Mucosa of descending colon (tissue), 3 donors: ENCODE results near the gene RPS6KA4. TPM values are rescaled to one million over a fixed set of nuclear protein-coding genes. Genes with fewer than 3 reads are reported as not detected.
"Not testable (repeated sequence)": the region's sequence is repeated elsewhere in the genome, so short reads cannot be mapped to it uniquely, and the experiment has no call there.

ENCODE experiments used
- ATAC-seq: fragments of 200-7000 bp; cut with Tn5 transposase; one replicate; pipeline ENCODE4 v1.9.1; 2020; ENCODE audit warnings: mild to moderate bottlenecking, moderate library complexity
- DNase-seq, 3 donors: peaks; one replicate each; pipeline ENCODE4 v3.0.0-alpha.2; 2020
- H3K36me3 ChIP-seq: fragments of 200-600 bp; one replicate; pipeline ENCODE4 v1.8.0; 2021; ENCODE audit warnings: low read depth, mild to moderate bottlenecking
- H3K4me1 ChIP-seq: fragments of 200-600 bp; one replicate; pipeline ENCODE4 v1.8.0; 2021; ENCODE audit warnings: low read depth, mild to moderate bottlenecking
- H3K4me3 ChIP-seq: fragments of 200-600 bp; one replicate; pipeline ENCODE4 v1.8.0; 2021; ENCODE audit warnings: mild to moderate bottlenecking
- H3K9me3 ChIP-seq: fragments of 200-600 bp; one replicate; pipeline ENCODE4 v1.8.0; 2021; ENCODE audit warnings: mild to moderate bottlenecking
- intact Hi-C, 2 donors: fragments of 100-400 bp; cut with DNase I in 1 of 2; cut with micrococcal nuclease in 1 of 2; formaldehyde crosslinking; loops; one replicate each; pipeline versions ENCODE4 v1.11.0 to v1.11.1; 2022; cut with DNase I, micrococcal nuclease
- total RNA-seq, 3 donors: library from RNA; stranded (reverse); fragmentation: NEBNext Ultra II Directional in 2 of 3; extraction: Animal tissue kit (Norgen Biotek cat#: 25700) in 2 of 3; gene quantifications; one replicate each; pipeline versions ENCODE4 v1.2.1 to v1.2.4, GENCODE V29; 2021 to 2023
- TF ChIP-seq, protein P1 (sequence below): fragments of 200-600 bp; IDR thresholded peaks from one replicate; pipeline ENCODE4 v1.8.0; 2022; ENCODE audit warnings: antibody characterized with exemption, mild to moderate bottlenecking
- donor health status: DM: no; HTN: no; CAD: no; lungs with moderate emphysema.
- donor health status: DM: no; HTN: no; CAD: no.
- donor health status: DM: no; HTN: yes; CAD: no.

Gene RPS6KA4
- total RNA-seq, 3 donors from 2014 or later = 33.6 to 39.8 (median 36.5) TPM

DNA sequence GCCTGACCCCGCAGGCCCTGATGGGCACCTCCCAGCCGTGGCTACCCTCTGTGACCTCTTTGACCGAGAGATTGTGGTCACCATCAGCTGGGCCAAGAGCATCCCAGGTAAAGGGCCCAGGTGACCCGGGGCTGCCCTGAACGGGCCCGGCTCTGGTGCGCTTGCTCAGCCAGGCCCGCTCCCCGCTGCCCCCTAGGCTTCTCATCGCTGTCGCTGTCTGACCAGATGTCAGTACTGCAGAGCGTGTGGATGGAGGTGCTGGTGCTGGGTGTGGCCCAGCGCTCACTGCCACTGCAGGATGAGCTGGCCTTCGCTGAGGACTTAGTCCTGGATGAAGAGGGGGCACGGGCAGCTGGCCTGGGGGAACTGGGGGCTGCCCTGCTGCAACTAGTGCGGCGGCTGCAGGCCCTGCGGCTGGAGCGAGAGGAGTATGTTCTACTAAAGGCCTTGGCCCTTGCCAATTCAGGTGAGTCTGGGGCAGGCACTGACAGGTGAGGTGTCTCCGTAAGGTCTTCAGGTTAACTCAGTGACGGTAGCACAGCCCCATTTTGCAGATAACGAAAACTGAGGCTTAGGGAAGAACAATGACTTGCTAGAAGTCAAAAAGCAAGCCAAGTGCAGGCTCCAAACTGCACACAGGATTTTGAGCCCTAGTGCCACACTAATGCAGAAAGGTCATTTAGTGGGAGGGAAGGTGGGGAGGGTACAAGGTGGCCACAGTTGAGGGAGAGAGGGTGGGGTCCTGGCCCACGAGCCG lies 44.0 kb upstream of the RPS6KA4 start:
- DNase-seq = peak in 1 of 3 donors; percentile 41
- peaks cover 14% of the 10 kb centered on the region for H3K4me1 ChIP-seq
- TF ChIP-seq, protein P1, sequence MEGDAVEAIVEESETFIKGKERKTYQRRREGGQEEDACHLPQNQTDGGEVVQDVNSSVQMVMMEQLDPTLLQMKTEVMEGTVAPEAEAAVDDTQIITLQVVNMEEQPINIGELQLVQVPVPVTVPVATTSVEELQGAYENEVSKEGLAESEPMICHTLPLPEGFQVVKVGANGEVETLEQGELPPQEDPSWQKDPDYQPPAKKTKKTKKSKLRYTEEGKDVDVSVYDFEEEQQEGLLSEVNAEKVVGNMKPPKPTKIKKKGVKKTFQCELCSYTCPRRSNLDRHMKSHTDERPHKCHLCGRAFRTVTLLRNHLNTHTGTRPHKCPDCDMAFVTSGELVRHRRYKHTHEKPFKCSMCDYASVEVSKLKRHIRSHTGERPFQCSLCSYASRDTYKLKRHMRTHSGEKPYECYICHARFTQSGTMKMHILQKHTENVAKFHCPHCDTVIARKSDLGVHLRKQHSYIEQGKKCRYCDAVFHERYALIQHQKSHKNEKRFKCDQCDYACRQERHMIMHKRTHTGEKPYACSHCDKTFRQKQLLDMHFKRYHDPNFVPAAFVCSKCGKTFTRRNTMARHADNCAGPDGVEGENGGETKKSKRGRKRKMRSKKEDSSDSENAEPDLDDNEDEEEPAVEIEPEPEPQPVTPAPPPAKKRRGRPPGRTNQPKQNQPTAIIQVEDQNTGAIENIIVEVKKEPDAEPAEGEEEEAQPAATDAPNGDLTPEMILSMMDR = no peak
- no peak overlapping the region for H3K4me3 ChIP-seq
- no peak for ATAC-seq
- H3K9me3 ChIP-seq = no peaks in the 10 kb centered on the region
- peaks cover 6% of the 10 kb centered on the region for H3K36me3 ChIP-seq
- intact Hi-C loops = no loop called here

- H3K9me3 ChIP-seq, H3K36me3 ChIP-seq, intact Hi-C loops, H3K4me3 ChIP-seq, ATAC-seq: not testable (repeated sequence)
- H3K4me1 ChIP-seq = peaks cover 20% of the 10 kb centered on the region
- peak in 1 of 3 donors; percentile 45 for DNase-seq
Measured at GRCh38 chr11:64315667-64316526, 43.1 kb upstream of the RPS6KA4 start.

DNA sequence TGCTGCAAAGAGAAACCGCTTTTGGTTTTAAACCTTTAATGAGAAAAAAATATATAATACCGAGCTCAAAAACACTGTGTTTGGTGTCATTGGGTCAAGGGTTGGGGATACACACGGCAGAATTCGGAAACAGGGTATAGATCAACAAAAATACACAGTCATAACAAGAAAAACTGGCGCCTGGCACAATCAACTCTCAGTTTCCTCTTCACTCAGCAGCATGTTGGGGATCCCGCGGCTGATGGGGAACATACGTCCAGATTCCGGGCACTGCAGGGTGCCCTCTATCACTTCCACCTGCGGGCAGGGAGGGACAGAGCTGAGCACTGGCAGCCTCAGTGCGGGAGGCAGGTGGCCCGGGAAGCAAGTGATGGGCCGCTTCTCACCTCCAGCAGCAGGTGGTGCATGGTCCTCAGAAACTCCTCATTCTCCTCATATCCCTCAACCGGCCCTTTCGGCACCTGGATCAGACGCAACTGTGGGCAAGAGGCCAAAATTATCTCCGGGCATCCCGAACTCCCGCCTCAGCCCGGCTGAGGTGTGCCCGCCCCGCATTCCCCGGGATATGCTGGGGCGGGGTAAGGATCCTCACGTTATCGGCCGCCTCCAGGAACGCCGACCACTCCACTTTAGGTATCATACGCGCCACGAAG lies 42.2 kb upstream of the RPS6KA4 start:
- H3K9me3 ChIP-seq = no peaks in the 10 kb centered on the region
- DNase-seq (peak; percentile 69 to 79 (median 70)), ATAC-seq (peak; percentile 14)
- H3K36me3 ChIP-seq = peaks cover 6% of the 10 kb centered on the region
- intact Hi-C loops = no loop called here
- TF ChIP-seq, protein P1 = no peak
- peaks cover 25% of the 10 kb centered on the region for H3K4me1 ChIP-seq
- peak overlapping the region; percentile 69 for H3K4me3 ChIP-seq

GRCh38 chr11:64317325-64317960 lies 41.5 kb upstream of the RPS6KA4 start, which contains the start of gene TRMT112:
TSS of gene TRMT112 (minus strand) at chr11:64317559. CDS start at chr11:64317526, 33 bp downstream.
- peak within 1 kb of the TSS; percentile 69 for H3K4me3 ChIP-seq
- intact Hi-C loops = no loop called here
- ATAC-seq (peak; percentile 70), DNase-seq (peak; percentile 94 to 98 (median 96))
- TF ChIP-seq, protein P1 = no peak
- H3K9me3 ChIP-seq = no peaks in the 10 kb centered on the region
- peaks cover 6% of the 10 kb centered on the region for H3K36me3 ChIP-seq
- H3K4me1 ChIP-seq = peaks cover 32% of the 10 kb centered on the region

DNA sequence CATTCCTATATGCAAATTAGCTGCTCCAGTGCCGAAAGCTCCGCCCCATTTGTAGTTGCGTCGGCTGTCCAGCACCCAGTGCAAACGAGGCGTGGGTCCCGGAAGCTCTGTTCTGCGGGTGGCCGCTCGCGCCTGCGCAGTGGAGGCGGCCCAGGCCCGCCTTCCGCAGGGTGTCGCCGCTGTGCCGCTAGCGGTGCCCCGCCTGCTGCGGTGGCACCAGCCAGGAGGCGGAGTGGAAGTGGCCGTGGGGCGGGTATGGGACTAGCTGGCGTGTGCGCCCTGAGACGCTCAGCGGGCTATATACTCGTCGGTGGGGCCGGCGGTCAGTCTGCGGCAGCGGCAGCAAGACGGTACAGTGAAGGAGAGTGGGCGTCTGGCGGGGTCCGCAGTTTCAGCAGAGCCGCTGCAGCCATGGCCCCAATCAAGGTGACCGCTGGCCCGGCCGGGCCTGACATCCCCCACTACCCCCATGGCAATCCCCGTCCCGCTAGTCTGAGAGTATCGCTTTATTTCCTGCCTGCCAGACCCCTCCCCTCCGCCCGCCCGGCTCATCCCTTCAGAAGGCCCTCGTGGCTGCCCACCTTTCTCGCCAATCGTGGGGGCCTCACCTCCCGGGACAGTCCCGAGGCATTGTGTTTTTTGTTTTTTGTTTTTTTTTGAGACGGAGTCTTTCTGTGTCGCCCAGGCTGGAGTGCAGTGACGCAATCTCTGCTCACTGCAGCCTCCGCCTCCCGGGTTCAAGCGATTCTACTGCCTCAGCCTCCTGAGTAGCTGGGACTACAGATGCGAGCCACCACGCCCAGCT lies 40.8 kb upstream of the RPS6KA4 start, which contains the start of gene PRDX5:
PRDX5 (plus strand) TSS at position 161 of the 805 bp plus-strand sequence; CDS start at position 256, 95 bp downstream.
- Histone ChIP-seq H3K9me3 (no peaks in the 10 kb centered on the region), H3K4me1 (peaks cover 32% of the 10 kb centered on the region), H3K36me3 (peaks cover 6% of the 10 kb centered on the region), H3K4me3 (peak within 1 kb of the TSS; percentile 69)
- DNase-seq (peak; percentile 95 to 99 (median 98)), ATAC-seq (peak; percentile 79)
- intact Hi-C loops = no loop called here
- TF ChIP-seq, protein P1 = peak; percentile 33
